DMS79 (cell line): ENCODE results near the gene REEP3.
"Not testable (repeated sequence)": the region's sequence is repeated elsewhere in the genome, so short reads cannot be mapped to it uniquely, and the experiment has no call there.

ENCODE experiments used
- DNase-seq: peaks from one replicate; lab custom pipeline; 2025; lab: John Stamatoyannopoulos, UW

Gene REEP3

DNA sequence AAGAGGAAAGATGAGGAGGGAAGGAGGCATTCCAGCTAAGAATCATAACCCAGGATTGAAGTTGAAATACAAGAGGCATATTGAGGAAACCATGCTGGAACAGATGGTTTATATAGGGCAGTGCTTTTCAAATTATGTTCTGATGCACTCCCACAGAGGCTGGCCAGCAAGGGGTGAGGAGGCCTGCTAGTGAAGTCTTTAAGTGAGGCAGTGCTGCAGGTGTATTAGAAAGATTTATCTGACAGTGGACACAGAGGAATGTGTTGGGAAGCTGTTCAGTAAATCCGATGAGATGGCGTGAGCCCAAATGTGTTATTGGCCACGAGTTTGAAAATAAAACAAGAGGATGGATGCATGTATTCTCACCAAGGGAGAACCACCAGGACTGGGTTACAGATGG lies 28.6 kb downstream of the REEP3 start:
- DNase-seq: no peak

DNA sequence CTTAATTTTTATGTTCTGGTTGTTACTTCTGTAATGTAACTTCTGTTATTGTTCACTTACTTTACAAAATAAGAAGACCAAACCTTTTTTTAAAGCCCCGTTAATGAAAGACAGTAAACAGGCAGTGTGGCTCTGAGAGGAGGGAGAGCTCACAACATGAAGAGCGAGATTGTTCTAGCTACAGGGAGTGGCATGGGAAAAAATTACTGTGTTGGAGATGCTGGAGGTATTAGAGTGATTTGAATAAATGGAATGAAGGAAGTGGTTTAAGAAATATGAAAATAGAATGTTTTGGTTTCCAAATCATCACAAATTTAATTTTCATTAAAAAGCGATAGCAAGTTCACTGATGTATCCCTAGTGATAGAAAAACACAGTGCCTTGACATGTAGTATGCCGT lies 31.8 kb downstream of the REEP3 start:
- no peak for DNase-seq

DNA sequence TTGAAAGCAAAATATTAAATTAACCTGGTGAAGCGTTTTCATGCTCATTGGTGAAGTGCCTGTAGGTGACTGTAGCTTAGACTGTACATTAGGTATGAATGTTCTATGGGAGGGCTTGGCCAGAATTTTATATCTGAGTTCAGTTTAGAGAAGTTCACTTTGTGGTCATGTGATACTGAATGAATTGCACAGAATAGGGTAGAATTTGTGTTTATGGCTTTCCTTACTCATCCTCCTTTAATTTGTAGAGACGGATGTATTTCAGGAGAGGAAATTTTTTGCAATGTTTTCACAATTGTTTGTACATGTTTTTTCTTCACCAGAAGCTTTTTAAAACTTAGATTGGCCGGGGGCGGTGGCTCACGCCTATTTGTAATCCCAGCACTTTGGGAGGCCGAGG lies 32.3 kb downstream of the REEP3 start:
- no peak for DNase-seq

DNA sequence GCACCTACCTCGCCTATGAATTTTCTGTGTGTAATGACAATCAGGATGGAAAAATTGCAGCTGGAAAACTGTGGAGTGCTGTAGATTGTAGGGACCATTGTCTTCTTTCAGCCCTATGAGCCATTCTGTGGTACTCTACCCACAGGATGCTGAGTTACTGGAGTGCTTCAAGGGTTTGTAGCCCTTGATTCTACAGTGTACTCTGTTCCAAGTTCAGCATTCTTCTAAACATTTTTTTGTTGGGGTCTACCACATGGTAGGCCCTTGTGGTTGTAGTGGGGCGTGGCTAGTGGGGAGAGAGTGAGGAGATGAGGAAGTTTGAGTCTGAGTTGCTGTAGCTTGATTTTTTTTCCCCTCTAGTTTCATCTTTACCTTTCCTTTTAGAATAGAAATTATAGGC lies 33.5 kb downstream of the REEP3 start:
- no peak for DNase-seq

DNA sequence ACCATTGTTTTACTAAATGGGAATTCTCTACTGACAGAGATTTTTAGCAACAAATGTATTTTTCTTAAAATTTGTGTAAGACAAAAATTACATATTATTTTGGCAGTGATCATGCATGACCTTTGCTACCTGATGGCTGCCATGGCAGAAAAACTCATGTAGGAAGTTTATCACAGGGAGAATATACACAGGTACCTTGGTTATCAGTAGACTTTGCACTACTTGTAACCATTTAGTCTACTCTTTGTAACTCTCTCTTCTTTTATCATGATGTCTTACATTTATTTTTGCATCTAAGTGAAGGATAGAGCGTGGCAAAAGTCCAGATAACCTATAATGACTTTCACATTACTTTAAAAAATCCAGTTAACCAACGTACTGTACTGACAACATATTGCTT lies 34.1 kb downstream of the REEP3 start:
- no peak for DNase-seq

DNA sequence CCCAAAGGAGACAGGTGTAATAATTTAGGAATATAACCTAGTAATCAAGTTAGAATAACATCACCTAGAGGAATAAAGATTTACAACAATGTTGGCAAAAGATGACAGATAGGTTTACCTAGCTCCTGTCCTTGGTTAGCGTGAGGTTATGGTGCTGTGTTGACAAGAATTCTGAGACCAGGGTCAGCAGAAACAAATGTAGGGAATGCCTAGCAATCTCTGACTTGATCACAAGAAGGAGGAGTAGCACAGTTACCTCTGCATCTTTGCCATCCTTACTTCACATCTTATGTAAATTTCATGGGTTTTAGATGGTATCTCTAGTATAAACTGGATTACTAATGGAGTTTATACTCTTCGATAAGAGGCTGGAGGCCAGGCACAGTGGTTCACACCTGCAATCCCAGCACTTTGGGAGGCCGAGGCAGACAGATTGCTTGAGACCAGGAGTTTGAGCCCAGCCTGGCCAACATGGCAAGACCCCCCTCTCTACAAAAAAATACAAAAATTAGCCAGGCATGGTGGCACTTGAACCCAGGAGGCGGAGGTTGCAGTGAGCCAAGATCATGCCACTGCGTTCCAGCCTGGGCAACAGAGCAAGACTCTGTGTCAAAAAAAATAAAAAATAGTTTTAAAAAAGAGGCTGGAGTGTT lies 37.1 kb downstream of the REEP3 start:
- no peak for DNase-seq

DNA sequence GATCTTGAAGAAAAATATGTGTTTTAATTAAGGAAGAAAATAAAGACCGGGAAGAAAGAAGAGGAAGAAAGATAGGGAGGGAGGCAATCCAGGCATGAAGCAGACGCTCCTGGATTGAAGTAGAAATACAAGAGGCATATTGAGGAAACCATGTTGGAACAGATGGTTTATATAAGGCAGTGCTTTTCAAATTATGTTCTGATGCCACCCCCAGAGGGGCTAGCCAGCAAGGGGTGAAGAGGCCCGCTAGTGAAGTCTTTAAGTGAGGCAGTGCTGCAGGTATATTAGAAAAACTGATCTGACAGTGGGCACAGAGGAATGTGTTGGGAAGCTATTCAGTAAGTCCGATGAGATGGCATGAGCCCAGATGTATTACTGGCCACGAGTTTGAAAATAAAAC lies 40.1 kb downstream of the REEP3 start:
- DNase-seq: no peak

DNA sequence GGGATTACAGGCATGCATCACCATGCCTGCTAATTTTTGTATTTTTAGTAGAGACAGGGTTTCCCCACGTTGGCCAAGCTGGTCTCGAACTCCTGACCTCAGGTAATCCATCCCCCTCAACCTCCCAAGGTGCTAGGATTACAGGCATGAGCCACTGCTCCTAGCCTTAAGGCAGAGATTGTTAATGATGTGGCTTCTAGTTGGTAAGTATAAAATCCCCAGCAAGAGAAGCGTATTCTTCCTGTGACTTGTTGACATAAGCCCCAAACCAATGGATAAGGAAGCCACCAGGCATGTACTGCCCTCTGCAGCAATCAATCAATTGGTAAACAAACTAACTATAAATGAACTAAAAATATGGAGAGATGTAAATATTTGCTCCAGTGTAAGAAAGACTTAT lies 41.2 kb downstream of the REEP3 start:
- DNase-seq: no peak

DNA sequence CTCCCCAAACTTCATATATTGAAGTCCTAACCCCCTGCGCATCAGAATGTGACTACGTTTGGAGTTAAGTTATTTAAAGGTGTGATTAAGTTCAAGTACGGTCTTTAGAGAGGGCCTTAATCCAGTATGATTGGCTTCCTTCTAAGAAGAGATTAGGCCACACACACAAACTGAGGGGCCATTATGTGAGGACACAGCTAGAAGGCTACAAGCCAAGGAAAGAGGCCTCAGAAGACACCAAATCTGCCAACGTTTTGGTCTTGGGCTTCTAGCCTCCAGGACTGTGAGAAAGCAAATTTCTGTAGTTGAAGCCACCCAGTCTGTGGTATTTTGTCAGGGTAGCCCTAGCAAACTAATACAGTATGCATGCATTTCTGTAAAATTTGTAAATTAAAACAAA lies 41.7 kb downstream of the REEP3 start:
- DNase-seq: no peak

DNA sequence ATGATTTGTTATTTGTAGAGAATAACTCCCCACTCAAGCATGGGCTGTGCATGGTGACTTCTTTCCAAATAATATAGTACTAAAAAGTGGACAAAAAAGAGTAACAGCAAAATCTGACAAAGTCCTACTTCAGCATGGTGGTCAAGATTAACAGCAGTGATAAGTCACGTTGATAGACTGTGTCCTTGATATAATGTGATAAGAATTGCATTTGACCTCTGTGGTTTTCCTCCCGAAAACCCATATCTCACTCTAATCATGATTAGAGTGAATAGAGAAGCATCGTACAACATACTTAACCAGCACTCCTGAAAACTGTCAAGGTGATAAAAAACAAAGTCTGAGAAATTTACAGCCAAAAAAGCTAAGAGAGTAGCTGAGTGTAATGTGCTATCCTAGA lies 42.4 kb downstream of the REEP3 start:
- DNase-seq: no peak

DNA sequence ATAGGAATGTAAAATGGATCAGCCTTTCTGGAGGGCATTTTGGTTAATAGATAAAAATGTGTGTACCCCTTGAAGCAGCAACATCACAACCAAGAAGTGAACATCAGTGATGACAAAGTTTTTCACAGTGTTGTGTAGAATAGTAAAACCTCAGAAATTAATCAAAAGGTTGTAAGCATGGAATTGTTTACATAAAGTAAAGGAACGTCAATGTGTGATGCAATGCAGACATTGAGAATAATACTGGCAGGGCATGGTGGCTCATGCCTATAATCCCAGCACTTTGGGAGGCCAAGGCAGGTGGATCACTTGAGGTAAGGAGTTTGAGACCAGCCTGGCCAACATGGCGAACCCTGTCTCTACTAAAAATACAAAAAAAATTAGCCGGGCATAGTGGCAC lies 43.5 kb downstream of the REEP3 start:
- not testable (repeated sequence) for DNase-seq

DNA sequence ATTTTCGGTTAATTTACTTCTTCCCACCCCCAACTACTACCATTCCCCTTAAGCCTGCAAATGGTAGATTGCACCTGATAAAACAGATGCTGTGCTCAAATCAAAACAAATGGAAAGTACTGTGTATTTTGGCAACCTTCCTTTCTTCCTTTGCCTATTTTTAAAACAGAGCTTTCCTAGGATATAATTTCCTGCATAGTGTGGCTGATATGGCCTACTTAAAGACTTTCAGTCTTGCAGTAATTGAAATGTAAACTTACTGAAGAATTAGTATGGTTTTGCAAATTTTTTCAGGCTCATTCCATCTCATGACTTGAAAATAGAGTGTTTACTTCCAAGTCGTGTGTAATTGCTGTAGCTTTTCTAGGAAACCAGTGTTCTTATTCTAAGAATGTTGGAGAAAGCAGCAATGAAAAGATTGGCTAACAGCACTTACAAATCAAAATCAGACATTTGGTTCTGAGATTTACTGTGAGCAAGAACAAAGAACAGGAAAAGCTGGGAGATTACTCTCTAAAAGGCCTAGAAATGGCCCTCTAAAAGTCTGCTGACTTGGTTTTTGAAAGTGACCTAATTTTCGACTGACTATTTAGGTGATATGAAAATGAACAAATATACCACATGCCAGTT lies 52.0 kb downstream of the REEP3 start:
- no peak for DNase-seq

DNA sequence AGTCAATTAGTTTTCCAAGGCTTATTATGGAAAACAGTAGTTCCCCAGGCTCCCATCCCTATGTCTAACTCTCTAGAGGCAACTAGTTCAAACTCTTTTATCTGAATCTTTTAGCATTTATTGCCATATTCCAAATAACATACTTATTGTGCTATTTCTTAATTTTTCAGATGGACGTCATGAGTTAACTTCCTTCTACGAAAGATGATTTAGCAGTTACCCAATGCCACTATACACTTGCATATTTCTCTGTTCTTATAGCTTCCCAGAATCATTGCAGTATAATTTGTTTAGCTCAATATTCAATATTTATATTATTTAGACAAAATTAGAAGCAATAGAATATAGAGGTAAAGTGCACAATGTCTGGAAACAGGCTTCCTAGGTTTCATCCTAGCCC lies 52.8 kb downstream of the REEP3 start:
- no peak for DNase-seq

DNA sequence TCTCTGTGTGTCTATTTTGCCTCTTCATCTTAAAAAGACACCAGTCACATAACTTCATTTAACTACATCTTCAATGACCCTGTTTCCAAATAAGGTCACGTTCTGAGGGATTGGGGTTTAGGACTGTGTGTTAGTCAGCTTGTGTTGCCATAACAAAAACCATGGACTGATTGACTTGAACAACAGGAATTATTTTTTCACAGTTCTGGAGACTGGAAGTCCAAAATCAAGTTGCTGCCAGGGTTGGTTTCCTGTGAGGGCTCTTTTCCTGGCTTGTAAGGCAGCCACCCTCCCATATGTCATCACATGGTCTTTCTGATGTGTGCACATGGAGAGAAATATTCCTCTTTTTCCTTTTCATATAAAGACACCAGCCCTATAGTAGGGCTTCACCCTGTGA lies 55.3 kb downstream of the REEP3 start:
- no peak for DNase-seq

DNA sequence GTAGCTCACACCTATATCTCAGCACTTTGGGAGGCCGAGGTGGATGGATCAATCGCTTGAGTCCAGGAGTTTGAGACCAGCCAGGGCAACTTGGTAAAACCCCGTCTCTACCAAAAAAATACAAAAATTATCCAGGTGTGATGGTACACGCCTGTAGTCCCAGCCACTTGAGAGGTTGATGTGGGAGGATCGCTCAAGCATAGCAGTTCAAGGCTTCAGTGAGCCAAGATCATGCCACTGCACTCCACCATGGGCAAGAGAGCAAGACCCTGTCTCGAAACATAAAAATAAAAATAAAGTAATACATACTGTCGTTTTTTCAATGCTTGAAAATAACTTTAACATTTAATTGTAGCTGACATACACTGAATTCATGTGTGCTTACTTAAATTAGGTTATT lies 57.3 kb downstream of the REEP3 start:
- no peak for DNase-seq

DNA sequence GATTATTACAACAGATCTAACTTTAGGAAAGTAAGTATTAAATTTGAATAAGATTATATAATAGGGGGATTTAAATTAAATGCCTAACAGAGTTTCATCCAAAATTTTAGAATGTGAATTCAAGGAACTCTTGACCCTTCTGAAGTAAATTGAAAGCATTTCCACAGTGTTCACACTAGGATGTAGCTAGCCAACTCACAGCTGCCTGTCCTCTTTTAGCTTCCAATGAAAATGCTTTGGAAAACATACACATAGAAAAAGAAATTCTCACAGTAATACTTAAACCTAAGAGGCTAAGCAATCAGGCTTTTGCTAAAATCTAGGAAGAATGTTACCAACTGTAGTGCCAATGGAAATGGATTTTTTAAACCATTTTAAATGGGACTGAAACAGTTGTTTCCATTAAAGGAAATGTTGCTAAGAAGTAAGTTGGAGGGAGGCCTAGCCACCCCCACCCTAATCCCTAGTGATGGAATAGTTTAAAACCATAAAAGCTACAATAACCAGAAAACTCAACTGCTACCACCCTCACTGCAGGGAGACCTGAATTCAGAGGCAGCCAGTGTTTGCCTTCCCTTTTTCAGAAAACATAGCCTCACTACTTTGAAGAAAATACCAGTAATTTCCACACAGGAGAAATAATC lies 58.3 kb downstream of the REEP3 start:
- DNase-seq: no peak

DNA sequence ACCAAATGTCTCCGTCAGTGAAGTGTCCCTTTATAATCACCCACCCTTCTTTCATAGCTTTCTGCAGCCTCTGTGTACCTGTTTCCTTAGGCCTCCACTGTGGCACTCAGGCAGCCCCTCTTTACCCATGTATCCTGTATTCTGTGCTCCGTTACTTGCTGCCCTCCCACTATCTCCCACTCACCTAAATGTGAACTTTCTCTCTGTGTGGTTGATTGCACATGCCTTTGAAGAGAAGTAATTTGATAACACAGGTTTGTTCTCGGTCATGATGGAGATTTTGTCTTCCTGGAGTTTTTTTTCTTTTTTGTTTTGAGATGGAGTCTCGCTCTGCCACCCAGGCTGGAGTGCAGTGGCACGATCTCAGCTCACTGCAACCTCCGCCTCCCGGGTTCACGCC lies 61.5 kb downstream of the REEP3 start:
- no peak for DNase-seq

DNA sequence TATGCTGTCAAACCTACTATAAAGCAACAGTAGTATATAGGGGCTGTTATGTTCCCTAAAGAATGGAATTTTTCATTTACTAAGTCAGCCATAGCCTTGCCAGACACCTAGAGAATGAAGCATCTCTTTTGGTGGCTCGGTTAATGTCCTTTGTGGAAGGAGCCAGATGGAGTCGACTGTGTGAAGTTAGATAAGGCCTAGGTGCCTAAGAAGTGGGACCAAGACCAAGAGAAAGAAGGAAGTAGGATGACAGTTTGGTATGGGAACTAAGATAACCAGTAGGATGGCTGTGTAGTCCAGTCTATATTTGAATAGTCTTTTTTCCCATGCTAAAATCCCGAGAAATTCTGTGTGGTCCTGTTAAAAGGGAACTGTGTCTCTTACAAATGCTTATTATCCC lies 62.2 kb downstream of the REEP3 start:
- no peak for DNase-seq

DNA sequence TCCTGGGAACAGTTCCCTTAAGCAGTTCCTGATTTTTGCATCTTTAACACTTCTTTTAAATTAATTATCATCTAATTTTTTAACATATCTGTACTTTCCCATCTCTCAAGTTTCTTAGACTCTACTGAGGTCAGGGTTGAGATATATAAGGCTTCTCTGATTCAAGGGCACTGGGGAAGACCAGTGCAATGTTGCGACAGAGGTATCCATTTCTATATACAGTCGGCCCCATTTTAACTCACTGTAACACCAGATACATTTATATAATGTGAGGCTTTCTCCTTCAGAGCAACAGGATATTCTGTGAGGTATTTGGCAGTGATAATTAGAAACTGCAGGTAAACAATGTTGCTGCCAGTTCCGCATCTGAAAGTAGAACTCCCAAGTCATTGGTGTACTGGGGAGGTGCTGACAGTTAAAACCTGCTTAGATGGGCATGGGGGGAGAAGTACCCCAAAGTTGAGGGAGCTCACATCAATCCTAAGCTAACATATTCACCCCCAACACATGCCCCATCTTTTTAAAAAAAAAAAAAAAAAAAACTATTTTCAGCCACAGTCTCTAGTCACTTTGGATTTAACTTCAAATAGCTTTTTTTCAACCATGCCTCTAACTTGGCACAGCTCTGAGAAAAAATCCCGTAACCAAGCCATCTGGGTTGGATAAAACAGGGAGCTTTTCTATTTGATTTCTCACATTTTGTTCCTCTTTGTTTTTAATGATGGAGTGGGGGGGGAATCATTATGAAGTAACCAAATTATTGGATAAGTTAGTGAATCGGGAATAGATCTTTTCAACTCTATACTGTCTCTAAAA lies 62.9 kb downstream of the REEP3 start:
- no peak for DNase-seq

DNA sequence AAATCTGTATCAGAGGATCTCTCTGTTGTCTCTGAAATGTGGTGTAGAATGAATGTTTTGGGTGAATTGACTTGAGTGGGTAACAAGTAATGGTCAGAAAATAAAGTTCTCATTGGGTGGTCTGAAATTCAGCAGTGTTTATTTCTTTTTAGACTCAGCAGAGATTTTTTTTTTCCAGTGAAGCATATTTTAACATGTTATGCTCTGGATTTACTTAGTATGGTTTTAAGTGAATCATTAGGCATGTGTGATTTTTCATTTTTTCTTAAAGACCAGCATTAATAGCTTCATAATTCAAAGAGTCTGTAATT lies 63.5 kb downstream of the REEP3 start:
- DNase-seq: no peak

DNA sequence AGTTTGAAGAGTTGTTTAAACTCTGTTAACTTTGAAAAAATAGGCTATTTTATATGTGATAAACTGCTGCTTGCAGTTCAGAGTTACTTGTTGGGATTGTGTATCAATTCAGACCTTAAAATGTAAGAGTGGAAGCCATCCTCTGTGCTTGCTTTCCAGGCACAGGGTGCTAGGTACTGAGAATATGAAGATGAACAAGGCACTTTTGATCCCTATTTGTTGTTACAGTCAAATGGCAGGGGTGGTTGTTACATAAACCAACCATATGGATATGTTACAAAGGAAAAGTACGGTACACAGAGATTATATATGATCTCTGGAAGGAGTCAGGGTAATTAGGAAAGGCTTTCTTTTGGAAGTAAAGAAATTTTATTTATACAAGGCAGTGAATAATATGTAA lies 63.8 kb downstream of the REEP3 start:
- DNase-seq: no peak

DNA sequence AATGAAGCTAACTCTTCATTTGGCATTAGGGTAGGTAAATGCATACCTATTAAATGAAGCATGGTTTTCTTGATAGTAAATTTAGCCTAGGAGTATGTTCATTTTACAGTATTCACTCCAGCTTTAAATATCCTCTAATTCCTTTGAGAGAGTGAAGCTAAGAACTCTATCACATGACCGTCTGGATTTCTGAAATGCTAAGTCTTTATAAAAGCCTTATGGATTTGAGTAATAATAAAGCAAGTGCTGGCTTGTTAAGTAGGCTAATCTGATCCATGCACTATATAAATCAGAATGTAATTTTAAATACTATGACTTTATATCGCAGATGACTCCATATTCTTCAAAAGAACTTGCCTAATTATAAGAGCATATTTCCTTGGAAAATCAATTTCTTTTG lies 64.8 kb downstream of the REEP3 start:
- no peak for DNase-seq

DNA sequence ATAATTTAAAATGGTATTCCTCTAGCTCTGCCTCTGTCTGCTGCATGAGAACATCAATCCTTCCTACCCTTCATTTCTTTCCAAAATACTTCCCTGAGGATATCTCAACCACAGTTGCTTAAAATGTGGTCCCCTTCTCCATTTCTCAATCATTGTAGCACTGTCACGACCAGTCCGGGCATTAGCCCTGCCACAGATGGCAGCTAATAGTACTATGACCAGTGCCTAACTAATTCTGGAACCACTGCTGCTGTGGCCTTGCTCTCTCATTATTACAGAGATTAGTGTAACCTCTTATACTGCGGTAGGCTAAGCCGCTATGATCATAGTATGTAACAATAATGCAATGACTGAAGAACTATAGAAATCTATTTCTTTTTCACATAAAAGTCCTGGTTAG lies 66.0 kb downstream of the REEP3 start:
- DNase-seq: no peak
